Hepatocyte (in vitro differentiated cells): ENCODE measurements around the gene RSKR.

Experiments
- EZH2 ChIP-seq: fragments of 200-600 bp; sonication (generic); IDR thresholded peaks from 2 replicates; pipeline ENCODE4 v1.6.1; 2016; ENCODE audit warnings: antibody characterized with exemption, mild to moderate bottlenecking, borderline replicate concordance
- TF ChIP-seq, protein P1 (sequence below): fragments of 200-600 bp; sonication (generic); IDR thresholded peaks from 2 replicates; pipeline ENCODE4 v1.5.1; 2016; ENCODE audit warnings: antibody characterized with exemption, mild to moderate bottlenecking; ENCODE audit not compliant: poor library complexity

DNA sequence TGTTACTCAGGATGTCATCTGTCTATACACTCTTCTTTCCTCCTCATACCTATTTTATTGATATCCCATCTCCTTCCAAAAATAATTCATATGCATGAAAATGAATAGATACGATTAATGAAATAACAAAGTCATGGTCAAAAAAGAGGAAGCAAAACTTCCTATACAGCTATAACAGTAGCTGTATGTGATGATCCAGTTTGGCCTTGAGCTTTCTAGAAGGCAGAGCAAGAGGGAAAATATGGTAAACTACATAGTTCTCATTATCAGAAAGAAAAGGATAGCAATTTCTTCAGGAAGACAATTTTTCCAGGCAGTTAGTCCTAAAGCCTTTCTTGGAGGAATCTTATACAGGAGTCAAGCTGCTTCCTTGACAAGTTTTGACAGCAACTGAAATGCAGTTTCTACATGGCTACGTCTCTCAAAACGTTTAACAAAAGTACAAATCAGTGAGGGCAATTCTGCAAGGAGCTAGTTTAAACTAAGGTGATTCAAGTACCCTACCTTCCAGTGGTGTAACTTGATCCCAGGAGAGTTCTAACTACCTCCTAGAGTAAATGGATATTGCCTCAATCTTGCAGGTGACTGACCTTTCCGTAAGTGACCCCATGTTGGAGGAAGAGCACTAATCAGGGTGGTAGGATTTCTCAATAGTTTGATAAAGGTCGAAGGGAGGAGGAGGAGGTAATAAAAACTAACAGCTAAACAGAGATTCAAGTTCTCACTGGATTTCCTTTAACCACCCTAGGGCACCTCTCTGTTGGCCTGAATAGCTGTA, 16.2 kb downstream of the RSKR start:
- TF ChIP-seq, protein P1, sequence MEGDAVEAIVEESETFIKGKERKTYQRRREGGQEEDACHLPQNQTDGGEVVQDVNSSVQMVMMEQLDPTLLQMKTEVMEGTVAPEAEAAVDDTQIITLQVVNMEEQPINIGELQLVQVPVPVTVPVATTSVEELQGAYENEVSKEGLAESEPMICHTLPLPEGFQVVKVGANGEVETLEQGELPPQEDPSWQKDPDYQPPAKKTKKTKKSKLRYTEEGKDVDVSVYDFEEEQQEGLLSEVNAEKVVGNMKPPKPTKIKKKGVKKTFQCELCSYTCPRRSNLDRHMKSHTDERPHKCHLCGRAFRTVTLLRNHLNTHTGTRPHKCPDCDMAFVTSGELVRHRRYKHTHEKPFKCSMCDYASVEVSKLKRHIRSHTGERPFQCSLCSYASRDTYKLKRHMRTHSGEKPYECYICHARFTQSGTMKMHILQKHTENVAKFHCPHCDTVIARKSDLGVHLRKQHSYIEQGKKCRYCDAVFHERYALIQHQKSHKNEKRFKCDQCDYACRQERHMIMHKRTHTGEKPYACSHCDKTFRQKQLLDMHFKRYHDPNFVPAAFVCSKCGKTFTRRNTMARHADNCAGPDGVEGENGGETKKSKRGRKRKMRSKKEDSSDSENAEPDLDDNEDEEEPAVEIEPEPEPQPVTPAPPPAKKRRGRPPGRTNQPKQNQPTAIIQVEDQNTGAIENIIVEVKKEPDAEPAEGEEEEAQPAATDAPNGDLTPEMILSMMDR: no peak
- no peak for TF ChIP-seq EZH2
